Measurements from ENCODE around the gene NLGN3.

The NLGN3 gene

GRCh38 chrX:71217298-71217697 lies 72.7 kb downstream of the NLGN3 start:
- Histone ChIP-seq H3K9ac (ENCODE audit: low read depth, low read length) (no peak overlapping the region), H3K4me3 (ENCODE audit: low read depth in 1 of 2, low read length in 2 of 2) (no peak overlapping the region), H3K36me3 (ENCODE audit: insufficient read depth, low read length) (no peaks in the 10 kb centered on the region), H3K4me2 (ENCODE audit: insufficient read depth, low read length) (no peak overlapping the region), H3K79me2 (ENCODE audit: insufficient read depth, low read length) (no peaks in the 10 kb centered on the region), H4K20me1 (ENCODE audit: insufficient read depth, low read length) (no peaks in the 10 kb centered on the region), H2AFZ (ENCODE audit: low read depth, low read length) (no peak overlapping the region), H3K9me3 (ENCODE audit: insufficient read depth, low read length, severe bottlenecking) (no peaks in the 10 kb centered on the region), H3K4me1 (ENCODE audit: insufficient read depth, low read length) (no peaks in the 10 kb centered on the region), H3K27me3 (ENCODE audit: insufficient read depth, low read length, poor library complexity) (no peaks in the 10 kb centered on the region), H3K27ac (ENCODE audit: low read length) (no peak overlapping the region)
- no peak for ATAC-seq (ENCODE audit: insufficient read depth, low read depth)
- DNase-seq, result no peak
- TF ChIP-seq EZH2 (IDR thresholded peaks at IDR 0.05; ENCODE audit: borderline replicate concordance, low read depth, low read length, severe bottlenecking), result no peak
- no peak for TF ChIP-seq CTCF (IDR thresholded peaks at IDR 0.05; ENCODE audit: borderline replicate concordance, extremely low read depth, low read length, poor library complexity, severe bottlenecking)
